ENCODE data around the gene PHETA1. TPM values are rescaled to one million over a fixed set of nuclear protein-coding genes. Genes with fewer than 3 reads are reported as not detected.
"Not testable (repeated sequence)": the region's sequence is repeated elsewhere in the genome, so short reads cannot be mapped to it uniquely, and the experiment has no call there.

The PHETA1 gene
- polyA plus RNA-seq, 1 of the 3 experiments (the other 2 are of a cell fraction), result 7.3 TPM

DNA sequence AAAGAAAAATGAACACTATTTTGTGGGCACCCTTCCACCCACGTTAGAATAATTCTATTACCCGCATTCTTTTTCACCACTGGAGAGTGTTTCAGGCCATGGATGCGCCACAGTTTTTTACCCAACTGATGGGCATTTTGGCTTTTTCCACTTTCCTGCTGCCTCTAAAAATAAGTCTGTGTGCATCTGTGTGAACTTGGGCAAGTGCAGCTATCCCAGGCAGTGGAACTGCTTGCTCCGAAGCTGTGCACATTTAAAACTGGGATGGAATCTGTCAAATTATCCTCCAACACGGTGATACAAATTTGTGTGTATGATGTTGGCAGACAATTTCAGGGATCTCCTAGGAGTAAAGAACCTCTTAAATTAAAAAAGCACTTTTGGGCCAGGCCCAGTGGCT, 31.5 kb downstream of the PHETA1 start (continued):
- TF ChIP-seq GATA2 (CRISPR knock-in tag; IDR thresholded peaks at IDR 0.05) (no peak), TEAD4 (IDR thresholded peaks at IDR 0.05; ENCODE audit: borderline replicate concordance, insufficient read depth) (no peak)

DNA sequence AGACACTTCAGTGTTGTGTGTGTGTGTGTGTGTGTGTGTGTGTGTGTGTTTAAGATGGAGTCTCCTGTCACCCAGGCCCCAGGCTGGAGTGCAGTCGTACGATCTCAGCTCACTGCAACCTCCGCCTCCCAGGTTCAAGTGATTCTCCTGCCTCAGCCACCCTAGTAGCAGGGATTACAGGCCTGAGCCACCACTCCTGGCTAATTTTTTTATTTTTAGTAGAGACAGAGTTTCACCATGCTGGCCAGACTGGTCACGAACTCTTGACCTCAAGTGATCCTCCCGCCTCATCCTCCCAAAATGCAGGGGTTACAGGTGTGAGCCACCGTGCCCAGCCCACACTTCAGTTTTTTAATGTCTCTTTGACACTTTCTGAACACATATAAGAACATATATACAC, 32.5 kb downstream of the PHETA1 start:
- CTCF ChIA-PET; H3K9ac ChIP-seq; H3K79me2 ChIP-seq (ENCODE audit: insufficient read depth); H3K4me3 ChIP-seq (ENCODE audit: low read depth in 2 of 2, low read length in 1 of 2); H3F3A ChIP-seq (replicated peaks; ENCODE audit: insufficient read depth); H4K20me1 ChIP-seq (ENCODE audit: insufficient read depth); H3K9me3 ChIP-seq; POLR2A ChIA-PET; H3K27me3 ChIP-seq (ENCODE audit: insufficient read depth); H3K4me2 ChIP-seq; DNase-seq; H3K4me1 ChIP-seq (ENCODE audit: control insufficient read depth in 1 of 2, insufficient read depth in 2 of 2, low read depth in 1 of 2, low read length in 1 of 2); H3K9me2 ChIP-seq; H3K27ac ChIP-seq (ENCODE audit: low read depth in 2 of 2, low read length in 1 of 2); H3K36me3 ChIP-seq (replicated peaks in 1 of 2; ENCODE audit: control insufficient read depth in 1 of 2, insufficient read depth in 2 of 2, low read length in 1 of 2); H2AFZ ChIP-seq (ENCODE audit: low read depth): not testable (repeated sequence)
- WGBS (ENCODE audit: low lambda C conversion rate), result 76% methylated on average over 6 of the region's 6 CpGs

DNA sequence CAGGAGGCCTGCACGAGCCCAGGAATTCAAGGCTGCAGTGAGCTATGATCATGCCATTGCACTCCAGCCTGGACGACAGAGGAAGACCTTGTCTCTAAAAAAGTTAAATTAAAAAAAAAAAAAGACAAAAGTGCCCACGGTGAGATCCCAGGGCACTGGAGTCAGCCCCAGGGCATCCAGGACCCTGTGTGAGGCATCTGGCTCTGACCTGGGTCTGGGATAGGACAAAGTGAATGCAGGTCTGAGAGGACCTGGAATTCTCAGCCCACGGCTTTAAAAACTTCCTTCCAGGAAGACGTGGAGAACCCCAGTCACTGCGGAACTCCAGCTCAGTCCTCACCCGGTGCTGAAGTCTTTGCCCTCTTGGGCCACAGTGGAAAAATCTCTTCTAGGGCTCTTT, 33.1 kb downstream of the PHETA1 start:
- Histone ChIP-seq H3K36me3 (replicated peaks in 1 of 2; ENCODE audit: control insufficient read depth in 1 of 2, insufficient read depth in 2 of 2, low read length in 1 of 2) (no peaks in the 10 kb centered on the region), H3K9me2 (no peaks in the 10 kb centered on the region), H3K79me2 (ENCODE audit: insufficient read depth) (no peaks in the 10 kb centered on the region), H3K9ac (no peak overlapping the region), H3K9me3 (no peaks in the 10 kb centered on the region), H4K20me1 (ENCODE audit: insufficient read depth) (no peaks in the 10 kb centered on the region), H3K27me3 (ENCODE audit: insufficient read depth) (peaks cover 9% of the 10 kb centered on the region; the same call in 1 of the 2 replicates), H3K4me2 (no peak overlapping the region), H3K27ac (ENCODE audit: low read depth in 2 of 2, low read length in 1 of 2) (no peak overlapping the region), H3F3A (replicated peaks; ENCODE audit: insufficient read depth) (no peaks in the 10 kb centered on the region), H3K4me1 (ENCODE audit: control insufficient read depth in 1 of 2, insufficient read depth in 2 of 2, low read depth in 1 of 2, low read length in 1 of 2) (no peaks in the 10 kb centered on the region), H3K4me3 (ENCODE audit: low read depth in 2 of 2, low read length in 1 of 2) (no peak overlapping the region), H2AFZ (ENCODE audit: low read depth) (no peak overlapping the region)
- WGBS (ENCODE audit: low lambda C conversion rate), result 65% methylated on average over 7 of the region's 7 CpGs
- ChIA-PET POLR2A (no interaction called here), CTCF (interaction anchor here (1.0 kb wide), 1 partner anchor 33 kb away, joined by 4 read pairs; the partner anchor contains the start of gene PHETA1)
- TF ChIP-seq, protein P1, sequence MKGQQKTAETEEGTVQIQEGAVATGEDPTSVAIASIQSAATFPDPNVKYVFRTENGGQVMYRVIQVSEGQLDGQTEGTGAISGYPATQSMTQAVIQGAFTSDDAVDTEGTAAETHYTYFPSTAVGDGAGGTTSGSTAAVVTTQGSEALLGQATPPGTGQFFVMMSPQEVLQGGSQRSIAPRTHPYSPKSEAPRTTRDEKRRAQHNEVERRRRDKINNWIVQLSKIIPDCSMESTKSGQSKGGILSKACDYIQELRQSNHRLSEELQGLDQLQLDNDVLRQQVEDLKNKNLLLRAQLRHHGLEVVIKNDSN (IDR thresholded peaks at IDR 0.05; ENCODE audit: borderline replicate concordance, low read depth), result no peak
- TF ChIP-seq TCF12 (IDR thresholded peaks at IDR 0.05), result no peak
- TF ChIP-seq MEF2A (IDR thresholded peaks at IDR 0.05; ENCODE audit: borderline replicate concordance, low read depth), result no peak
- TF ChIP-seq, protein P2, sequence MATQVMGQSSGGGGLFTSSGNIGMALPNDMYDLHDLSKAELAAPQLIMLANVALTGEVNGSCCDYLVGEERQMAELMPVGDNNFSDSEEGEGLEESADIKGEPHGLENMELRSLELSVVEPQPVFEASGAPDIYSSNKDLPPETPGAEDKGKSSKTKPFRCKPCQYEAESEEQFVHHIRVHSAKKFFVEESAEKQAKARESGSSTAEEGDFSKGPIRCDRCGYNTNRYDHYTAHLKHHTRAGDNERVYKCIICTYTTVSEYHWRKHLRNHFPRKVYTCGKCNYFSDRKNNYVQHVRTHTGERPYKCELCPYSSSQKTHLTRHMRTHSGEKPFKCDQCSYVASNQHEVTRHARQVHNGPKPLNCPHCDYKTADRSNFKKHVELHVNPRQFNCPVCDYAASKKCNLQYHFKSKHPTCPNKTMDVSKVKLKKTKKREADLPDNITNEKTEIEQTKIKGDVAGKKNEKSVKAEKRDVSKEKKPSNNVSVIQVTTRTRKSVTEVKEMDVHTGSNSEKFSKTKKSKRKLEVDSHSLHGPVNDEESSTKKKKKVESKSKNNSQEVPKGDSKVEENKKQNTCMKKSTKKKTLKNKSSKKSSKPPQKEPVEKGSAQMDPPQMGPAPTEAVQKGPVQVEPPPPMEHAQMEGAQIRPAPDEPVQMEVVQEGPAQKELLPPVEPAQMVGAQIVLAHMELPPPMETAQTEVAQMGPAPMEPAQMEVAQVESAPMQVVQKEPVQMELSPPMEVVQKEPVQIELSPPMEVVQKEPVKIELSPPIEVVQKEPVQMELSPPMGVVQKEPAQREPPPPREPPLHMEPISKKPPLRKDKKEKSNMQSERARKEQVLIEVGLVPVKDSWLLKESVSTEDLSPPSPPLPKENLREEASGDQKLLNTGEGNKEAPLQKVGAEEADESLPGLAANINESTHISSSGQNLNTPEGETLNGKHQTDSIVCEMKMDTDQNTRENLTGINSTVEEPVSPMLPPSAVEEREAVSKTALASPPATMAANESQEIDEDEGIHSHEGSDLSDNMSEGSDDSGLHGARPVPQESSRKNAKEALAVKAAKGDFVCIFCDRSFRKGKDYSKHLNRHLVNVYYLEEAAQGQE (IDR thresholded peaks at IDR 0.05; ENCODE audit: low read depth, low read length), result no peak
- TF ChIP-seq, protein P3, sequence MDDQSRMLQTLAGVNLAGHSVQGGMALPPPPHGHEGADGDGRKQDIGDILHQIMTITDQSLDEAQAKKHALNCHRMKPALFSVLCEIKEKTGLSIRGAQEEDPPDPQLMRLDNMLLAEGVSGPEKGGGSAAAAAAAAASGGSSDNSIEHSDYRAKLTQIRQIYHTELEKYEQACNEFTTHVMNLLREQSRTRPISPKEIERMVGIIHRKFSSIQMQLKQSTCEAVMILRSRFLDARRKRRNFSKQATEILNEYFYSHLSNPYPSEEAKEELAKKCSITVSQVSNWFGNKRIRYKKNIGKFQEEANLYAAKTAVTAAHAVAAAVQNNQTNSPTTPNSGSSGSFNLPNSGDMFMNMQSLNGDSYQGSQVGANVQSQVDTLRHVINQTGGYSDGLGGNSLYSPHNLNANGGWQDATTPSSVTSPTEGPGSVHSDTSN (IDR thresholded peaks at IDR 0.05), result no peak
- TF ChIP-seq, protein P4, sequence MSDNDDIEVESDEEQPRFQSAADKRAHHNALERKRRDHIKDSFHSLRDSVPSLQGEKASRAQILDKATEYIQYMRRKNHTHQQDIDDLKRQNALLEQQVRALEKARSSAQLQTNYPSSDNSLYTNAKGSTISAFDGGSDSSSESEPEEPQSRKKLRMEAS (IDR thresholded peaks at IDR 0.05; ENCODE audit: low read depth), result no peak
- no peak for TF ChIP-seq EP300 (IDR thresholded peaks at IDR 0.05; ENCODE audit: borderline replicate concordance in 1 of 2, low read depth in 1 of 2, low read length in 1 of 2)
- TF ChIP-seq FOXJ3 (CRISPR knock-in tag; IDR thresholded peaks at IDR 0.05), result no peak
- no peak for TF ChIP-seq JUND (IDR thresholded peaks at IDR 0.05)
- TF ChIP-seq, protein P5, sequence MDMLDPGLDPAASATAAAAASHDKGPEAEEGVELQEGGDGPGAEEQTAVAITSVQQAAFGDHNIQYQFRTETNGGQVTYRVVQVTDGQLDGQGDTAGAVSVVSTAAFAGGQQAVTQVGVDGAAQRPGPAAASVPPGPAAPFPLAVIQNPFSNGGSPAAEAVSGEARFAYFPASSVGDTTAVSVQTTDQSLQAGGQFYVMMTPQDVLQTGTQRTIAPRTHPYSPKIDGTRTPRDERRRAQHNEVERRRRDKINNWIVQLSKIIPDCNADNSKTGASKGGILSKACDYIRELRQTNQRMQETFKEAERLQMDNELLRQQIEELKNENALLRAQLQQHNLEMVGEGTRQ (IDR thresholded peaks at IDR 0.05; ENCODE audit: borderline replicate concordance, low read depth, low read length), result no peak
- DNase-seq, result no peak

DNA sequence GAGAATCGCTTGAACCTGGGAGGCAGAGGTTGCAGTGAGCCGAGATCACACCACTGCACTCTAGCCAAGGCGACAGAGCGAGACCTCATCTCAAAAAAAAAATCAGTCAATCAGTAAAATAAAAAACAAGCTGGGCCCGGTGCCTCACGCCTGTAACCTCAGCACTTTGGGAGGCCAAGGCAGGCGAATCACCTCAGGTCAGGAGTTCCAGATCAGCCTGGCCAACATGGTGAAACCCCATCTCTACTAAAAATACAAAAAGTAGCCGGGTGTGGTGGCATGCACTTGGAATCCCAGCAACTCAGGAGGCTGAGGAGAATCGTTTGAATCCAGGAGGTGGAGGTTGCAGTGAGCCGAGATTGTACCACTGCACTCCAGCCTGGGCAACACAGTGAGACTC, 33.6 kb downstream of the PHETA1 start:
- DNase-seq; H4K20me1 ChIP-seq (ENCODE audit: insufficient read depth); H3K4me1 ChIP-seq (ENCODE audit: control insufficient read depth in 1 of 2, insufficient read depth in 2 of 2, low read depth in 1 of 2, low read length in 1 of 2); H3K79me2 ChIP-seq (ENCODE audit: insufficient read depth); H3K4me3 ChIP-seq (ENCODE audit: low read depth in 2 of 2, low read length in 1 of 2); H3K27me3 ChIP-seq (ENCODE audit: insufficient read depth); H3F3A ChIP-seq (replicated peaks; ENCODE audit: insufficient read depth); H3K27ac ChIP-seq (ENCODE audit: low read depth in 2 of 2, low read length in 1 of 2); H3K36me3 ChIP-seq (replicated peaks in 1 of 2; ENCODE audit: control insufficient read depth in 1 of 2, insufficient read depth in 2 of 2, low read length in 1 of 2); H3K9me2 ChIP-seq; H3K9ac ChIP-seq; POLR2A ChIA-PET; H2AFZ ChIP-seq (ENCODE audit: low read depth); H3K9me3 ChIP-seq; H3K4me2 ChIP-seq: not testable (repeated sequence)
- 67% methylated on average over 10 of the region's 10 CpGs for WGBS (ENCODE audit: low lambda C conversion rate)
- CTCF ChIA-PET, result interaction anchor here (1.0 to 1.3 kb wide), 2 partner anchors 33 to 311 kb away, joined by 3 to 4 read pairs; partner anchors contain the start of gene PHETA1
